C4-2B (cell line): ENCODE data around the gene CCR5AS.

Experiments used
- H3K27ac ChIP-seq: fragments of 450-650 bp; 2 replicates; pipeline ENCODE4 v1.5.1; 2017
- CTCF ChIP-seq: fragments of 450-650 bp; conservative IDR thresholded peaks from 2 replicates; pipeline ENCODE4 v1.5.1; 2017; ENCODE audit warnings: mild to moderate bottlenecking
- ZFX ChIP-seq: fragments of 450-650 bp; IDR thresholded peaks from 2 replicates; pipeline ENCODE4 v1.6.1; 2017

CCR5AS gene

GRCh38 chr3:46356909-46357308 lies 50.0 kb downstream of the CCR5AS start:
- TF ChIP-seq CTCF (no peak), ZFX (no peak)
- no peak overlapping the region for H3K27ac ChIP-seq

- H3K27ac ChIP-seq, result no peak overlapping the region
- TF ChIP-seq ZFX (no peak), CTCF (no peak)
Measured at GRCh38 chr3:46356276-46356675, 50.6 kb downstream of the CCR5AS start.

GRCh38 chr3:46354984-46355383 lies 51.9 kb downstream of the CCR5AS start:
- H3K27ac ChIP-seq, result no peak overlapping the region
- TF ChIP-seq CTCF (no peak), ZFX (no peak)

- no peak overlapping the region for H3K27ac ChIP-seq
- no peak for TF ChIP-seq ZFX
- no peak for TF ChIP-seq CTCF
Measured at GRCh38 chr3:46354478-46354877, 52.4 kb downstream of the CCR5AS start.

GRCh38 chr3:46353647-46354410 lies 53.0 kb downstream of the CCR5AS start, which contains the start of gene CCR2:
Gene CCR2 (plus strand): TSS chr3:46354111. CDS start chr3:46357528, 3,417 bp downstream.
- no peak for TF ChIP-seq ZFX
- no peak within 1 kb of the TSS for H3K27ac ChIP-seq

GRCh38 chr3:46353090-46353489 lies 53.8 kb downstream of the CCR5AS start:
- H3K27ac ChIP-seq, result no peak overlapping the region
- TF ChIP-seq CTCF (no peak), ZFX (no peak)

GRCh38 chr3:46351646-46352045 lies 55.2 kb downstream of the CCR5AS start:
- TF ChIP-seq CTCF (no peak), ZFX (no peak)
- no peak overlapping the region for H3K27ac ChIP-seq

- no peak for TF ChIP-seq ZFX
- TF ChIP-seq CTCF, result no peak
- no peak overlapping the region for H3K27ac ChIP-seq
Measured at GRCh38 chr3:46350262-46350565, 56.7 kb downstream of the CCR5AS start.
